Endometrial microvascular endothelial cells (primary cell): Measurements from ENCODE around the gene AHCYL2. TPM values are rescaled to one million over a fixed set of nuclear protein-coding genes. Genes with fewer than 3 reads are reported as not detected.
"Not testable (repeated sequence)": the region's sequence is repeated elsewhere in the genome, so short reads cannot be mapped to it uniquely, and the experiment has no call there.

Experiments used
- in situ Hi-C: cut with HindIII; loops from 2 replicates; pipeline ENCODE4 v1.10.0; 2017; ENCODE audit warnings: low sequenced_read_pairs, low pct_unique_long_range_greater_than_20kb; ENCODE audit errors: inconsistent ontology term
- total RNA-seq: library from RNA; depleted of rRNA; stranded (reverse); fragments of >200 nt; gene quantifications from one replicate; pipeline ENCODE4 v1.2.3, GENCODE V29; 2015; ENCODE audit errors: inconsistent ontology term

The AHCYL2 gene
- total RNA-seq, 1 donor from 2014 or later = 6.3 TPM

DNA sequence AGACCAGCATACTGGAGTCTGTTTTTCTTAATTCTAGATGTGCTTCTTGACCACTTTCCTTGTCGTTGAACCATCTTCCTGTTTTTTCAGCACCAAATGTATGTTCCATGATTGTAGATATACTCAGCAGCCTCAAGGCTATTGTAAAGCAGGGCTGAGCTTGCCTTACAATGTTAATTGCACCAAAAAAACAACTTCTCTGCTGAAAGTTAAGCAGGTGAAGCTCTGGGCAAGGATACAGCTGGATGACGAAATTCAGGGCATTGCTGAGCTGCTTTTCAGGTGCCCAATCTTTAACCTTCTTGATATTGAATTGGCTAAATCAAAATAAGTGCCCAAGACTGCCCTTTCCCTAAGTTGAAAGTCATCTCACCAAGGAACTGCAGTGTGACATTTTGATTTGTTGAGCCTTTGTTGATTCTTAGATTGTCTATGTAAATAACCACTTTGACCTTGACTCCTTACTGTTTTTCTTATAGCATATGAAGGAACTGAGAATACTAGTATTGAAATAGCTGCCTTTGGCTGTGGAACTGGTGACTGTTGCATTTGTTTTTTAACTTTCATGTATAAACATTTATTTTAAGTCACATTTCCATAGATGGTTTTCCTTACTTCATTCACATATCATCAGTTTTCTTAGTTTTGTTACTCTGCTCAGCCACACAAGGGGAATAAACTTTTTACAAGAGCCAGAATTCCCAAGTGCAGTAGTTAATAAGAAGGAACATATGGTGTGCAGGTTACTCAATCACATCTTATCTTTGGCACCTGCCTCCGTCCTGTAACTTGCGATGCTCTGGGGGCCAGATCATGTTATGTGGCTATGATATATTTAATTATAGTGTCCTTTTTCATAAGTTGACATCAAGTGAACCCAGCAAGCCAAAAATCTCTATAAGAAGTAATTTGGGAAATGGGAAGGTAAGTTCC is 3.1 kb downstream of the AHCYL2 start:
- in situ Hi-C loops = no loop called here

GRCh38 chr7:129228633-129229032 is 3.8 kb downstream of the AHCYL2 start:
- in situ Hi-C loops = no loop called here

GRCh38 chr7:129231666-129232065 is 6.8 kb downstream of the AHCYL2 start:
- in situ Hi-C loops = no loop called here

- in situ Hi-C loops = no loop called here
Measured at GRCh38 chr7:129238546-129238945, 13.7 kb downstream of the AHCYL2 start.

- in situ Hi-C loops = no loop called here
Measured at GRCh38 chr7:129240119-129240820, 15.4 kb downstream of the AHCYL2 start.

GRCh38 chr7:129244220-129244619 is 19.4 kb downstream of the AHCYL2 start:
- in situ Hi-C loops = no loop called here

- in situ Hi-C loops = no loop called here
Measured at GRCh38 chr7:129245533-129245932, 20.7 kb downstream of the AHCYL2 start.

DNA sequence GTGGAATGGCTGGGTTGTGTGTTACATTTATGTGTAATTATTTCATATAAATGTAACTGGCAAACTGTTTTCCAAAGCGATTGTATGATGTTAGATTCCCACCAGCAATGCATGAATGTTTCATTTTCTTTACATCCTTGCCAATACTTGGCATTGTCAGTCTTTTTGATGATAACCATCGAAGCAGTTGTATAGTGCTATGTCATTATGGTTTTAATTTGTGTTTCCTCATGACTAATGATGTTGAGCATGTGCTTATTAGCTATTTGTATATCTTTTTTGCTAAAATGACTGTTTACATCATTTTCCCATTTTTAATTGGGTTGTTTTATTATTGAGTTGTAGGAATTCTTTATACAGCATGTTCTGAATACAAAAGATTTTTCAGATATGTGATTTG is 22.3 kb downstream of the AHCYL2 start:
- in situ Hi-C loops = no loop called here

GRCh38 chr7:129252128-129252527 is 27.3 kb downstream of the AHCYL2 start:
- in situ Hi-C loops = no loop called here

DNA sequence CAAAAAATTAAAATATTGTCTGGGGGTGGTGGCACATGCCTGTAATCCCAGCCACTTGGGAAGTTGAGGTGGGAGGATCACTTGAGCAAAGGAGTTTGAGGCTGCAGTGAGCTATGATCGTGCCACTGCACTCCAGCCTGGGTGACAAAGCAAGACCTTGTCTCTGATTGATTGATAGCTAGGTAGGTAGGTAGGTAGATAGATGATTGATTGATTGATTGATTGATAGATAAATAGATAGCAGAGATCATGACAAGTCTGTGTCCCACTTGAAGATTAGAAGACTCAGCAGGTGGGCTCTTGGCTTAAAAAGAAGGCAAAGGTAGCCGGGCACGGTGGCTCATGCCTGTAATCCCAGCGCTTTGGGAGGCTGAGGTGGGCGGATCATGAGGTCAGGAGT is 27.8 kb downstream of the AHCYL2 start:
- in situ Hi-C loops = not testable (repeated sequence)

GRCh38 chr7:129255800-129256199 is 31.0 kb downstream of the AHCYL2 start:
- in situ Hi-C loops = no loop called here

- in situ Hi-C loops = no loop called here
Measured at GRCh38 chr7:129256221-129256620, 31.4 kb downstream of the AHCYL2 start.

DNA sequence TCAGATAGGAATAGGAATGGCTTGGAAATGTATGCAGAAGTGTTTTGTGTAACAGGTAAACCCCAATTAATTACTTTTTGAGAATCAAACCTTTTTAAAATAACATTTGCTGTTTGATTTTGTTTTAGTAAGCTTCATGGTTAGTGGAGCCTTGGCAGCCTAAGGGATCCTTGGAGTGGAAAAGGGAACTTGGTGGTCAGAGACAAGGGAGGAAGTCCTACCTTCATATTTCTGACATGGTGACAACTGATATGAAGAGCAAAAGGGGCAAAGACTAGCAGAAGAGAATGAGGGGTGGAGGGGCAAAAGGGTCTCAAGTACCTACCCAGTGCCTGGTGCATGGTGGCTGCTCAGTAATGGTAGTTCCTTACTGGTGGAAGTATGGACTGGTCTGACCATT is 32.3 kb downstream of the AHCYL2 start:
- in situ Hi-C loops = no loop called here

GRCh38 chr7:129258649-129259389 is 34.0 kb downstream of the AHCYL2 start:
- in situ Hi-C loops = no loop called here

- in situ Hi-C loops = no loop called here
Measured at GRCh38 chr7:129262324-129262723, 37.5 kb downstream of the AHCYL2 start.

- in situ Hi-C loops = no loop called here
Measured at GRCh38 chr7:129263168-129263567, 38.3 kb downstream of the AHCYL2 start.

DNA sequence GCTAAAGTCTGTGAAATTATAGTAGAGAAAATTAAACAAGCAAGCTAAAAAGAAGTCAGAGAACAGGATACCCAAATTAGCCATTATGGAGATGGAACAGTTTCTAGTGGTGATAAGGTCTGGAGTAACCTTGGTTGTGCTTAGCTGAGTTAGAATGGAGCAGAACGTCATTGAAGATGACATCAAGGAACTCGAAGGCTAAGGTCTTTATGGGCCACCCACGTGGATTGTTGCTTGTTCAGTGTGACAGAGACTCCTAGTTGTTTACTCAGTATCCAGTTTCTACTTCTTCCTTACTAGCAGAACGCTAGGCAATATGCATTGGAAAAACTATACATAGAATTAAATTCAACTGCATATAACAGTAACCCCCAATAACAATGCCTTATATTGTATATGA is 39.7 kb downstream of the AHCYL2 start:
- in situ Hi-C loops = no loop called here

DNA sequence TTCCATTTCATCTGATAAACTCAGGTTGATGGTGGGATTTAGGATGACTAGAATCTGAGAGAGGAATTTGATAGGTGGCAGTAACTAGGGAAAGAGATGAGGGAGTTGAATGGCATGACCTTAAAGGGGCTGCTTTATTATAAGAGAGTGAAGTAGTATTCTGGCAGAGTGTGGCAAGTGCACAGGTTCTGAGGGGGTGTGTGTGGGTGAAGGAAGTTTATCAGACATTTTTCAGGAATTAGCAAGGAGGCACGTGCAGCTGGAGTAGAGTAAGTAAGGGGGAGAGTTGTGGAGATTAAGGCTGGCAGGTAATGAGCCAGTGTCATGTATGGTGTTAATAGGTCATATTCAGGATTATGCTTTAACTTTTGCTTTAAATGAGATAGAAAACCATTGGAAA is 40.5 kb downstream of the AHCYL2 start:
- in situ Hi-C loops = no loop called here

- in situ Hi-C loops = no loop called here
Measured at GRCh38 chr7:129266181-129266580, 41.4 kb downstream of the AHCYL2 start.
